Adrenal gland (tissue), 12 donors: Measurements from ENCODE around the gene GRK3. TPM values are rescaled to one million over a fixed set of nuclear protein-coding genes. Genes with fewer than 3 reads are reported as not detected.

Source experiments
- DNase-seq, 7 donors: peaks; one replicate each; pipeline ENCODE4 v3.0.0-alpha.2; 2019 to 2020
- H3K27ac ChIP-seq, 5 donors: fragments of 200-600 bp; sonication (generic) in 4 of 5; 1 replicate in 3 of 5; 2 replicates in 2 of 5; pipeline versions ENCODE4 v1.5.1 to v1.8.0; 2016 to 2020; ENCODE audit warnings: mild to moderate bottlenecking in 1 of 5
- H3K27me3 ChIP-seq: fragments of 200-600 bp; 2 replicates; pipeline ENCODE4 v1.8.0; 2021
- H3K36me3 ChIP-seq, 2 donors: fragments of 200-600 bp; replicated peaks in 1 of 2; 1 replicate in 1 of 2; 2 replicates in 1 of 2; pipeline versions ENCODE4 v1.5.1 to v1.8.0; 2018 to 2022
- H3K4me1 ChIP-seq, 2 donors: fragments of 200-600 bp; replicated peaks in 1 of 2; 1 replicate in 1 of 2; 2 replicates in 1 of 2; pipeline versions ENCODE4 v1.5.1 to v1.8.0; 2018 to 2021
- H3K4me3 ChIP-seq, 4 donors: fragments of 200-600 bp; sonication (generic) in 3 of 4; one replicate each; pipeline ENCODE4 v1.5.1; 2016 to 2018
- H3K9me3 ChIP-seq, 3 donors: fragments of 200-600 bp; sonication (generic) in 1 of 3; replicated peaks in 1 of 3; 1 replicate in 2 of 3; 2 replicates in 1 of 3; pipeline versions ENCODE4 v1.5.1 to v1.8.0; 2016 to 2021
- POLR2A ChIP-seq, 2 donors: fragments of 450-650 bp; IDR thresholded peaks; one replicate each; pipeline ENCODE4 v1.6.1; 2017; ENCODE audit warnings: antibody characterized with exemption in 2 of 2, mild to moderate bottlenecking in 2 of 2, moderate library complexity in 1 of 2
- WGBS, 4 donors: extraction: QIAGEN DNeasy Blood & Tissue Kit in 2 of 4; methylation state at CpG; one replicate each; pipeline versions ENCODE4 v1.1.5 to v1.1.7; 2013 to 2017; 5-methylcytosine and 5-hydroxymethylcytosine counted together
- intact Hi-C, 2 donors: fragments of 100-400 bp; cut with DNase I; formaldehyde crosslinking; loops; one replicate each; pipeline versions ENCODE4 v1.14.1 to v1.15.0; 2022 to 2023
- polyA plus RNA-seq, 3 donors: library from polyadenylated mRNA; stranded (reverse); fragments of 200-250 nt in 2 of 3; fragments of 350-450 nt in 1 of 3; fragmentation: Illumina TruSeq in 1 of 3; extraction: RNeasy Lipid Tissue Mini Kit (QIAGEN cat#74804) in 1 of 3; gene quantifications; one replicate each; pipeline ENCODE4 v1.2.3, GENCODE V29; 2013 to 2014
- total RNA-seq, 9 donors: library from RNA; depleted of rRNA in 4 of 9; stranded (reverse); fragments of >200 nt in 4 of 9; fragments of 120-200 nt in 1 of 9; fragmentation: NEBNext Ultra II Directional in 1 of 9; extraction: Animal tissue kit (Norgen Biotek cat#: 25700) in 1 of 9; gene quantifications; one replicate each; pipeline versions ENCODE4 v1.1.0 to v1.2.4, GENCODE V29; 2013 to 2023
- TF ChIP-seq, protein P1 (sequence below), 6 experiments: fragments of 450-650 bp in 4 of 6; fragments of 200-600 bp in 2 of 6; sonication (generic) in 1 of 6; IDR thresholded peaks; 1 replicate in 5 of 6; 2 replicates in 1 of 6; pipeline versions ENCODE4 v1.5.1 to v1.8.0; 2016 to 2021; ENCODE audit warnings: antibody characterized with exemption in 6 of 6, mild to moderate bottlenecking in 2 of 6, moderate library complexity in 1 of 6
- donor health status: healthy with polysubstance abuse.
- donor health status: Bipolar disorder and iron deficiency.
- donor health status: DM: yes; HTN: yes; CAD: no.
- donor health status: DM: no; HTN: no; CAD: no.
- donor health status: DM: no; HTN: no; CAD: no.
- donor health status: DM: yes; HTN: yes; CAD: no.

The GRK3 gene
- total and polyA plus RNA-seq, 12 donors: 3.2 to 20.9 (median 10.1) TPM

- Histone ChIP-seq H3K4me1 (peaks cover 0 to 6% of the 10 kb centered on the region in 2 donors), H3K36me3 (no peaks in the 10 kb centered on the region), H3K9me3 (no peaks in the 10 kb centered on the region), H3K27ac (no peak overlapping the region), H3K27me3 (no peaks in the 10 kb centered on the region), H3K4me3 (no peak overlapping the region)
- whole genome bisulfite sequencing, 4 donors: 90 to 95% (median 93%) methylated on average over 2 of the region's 2 CpGs
- TF ChIP-seq, protein P1, sequence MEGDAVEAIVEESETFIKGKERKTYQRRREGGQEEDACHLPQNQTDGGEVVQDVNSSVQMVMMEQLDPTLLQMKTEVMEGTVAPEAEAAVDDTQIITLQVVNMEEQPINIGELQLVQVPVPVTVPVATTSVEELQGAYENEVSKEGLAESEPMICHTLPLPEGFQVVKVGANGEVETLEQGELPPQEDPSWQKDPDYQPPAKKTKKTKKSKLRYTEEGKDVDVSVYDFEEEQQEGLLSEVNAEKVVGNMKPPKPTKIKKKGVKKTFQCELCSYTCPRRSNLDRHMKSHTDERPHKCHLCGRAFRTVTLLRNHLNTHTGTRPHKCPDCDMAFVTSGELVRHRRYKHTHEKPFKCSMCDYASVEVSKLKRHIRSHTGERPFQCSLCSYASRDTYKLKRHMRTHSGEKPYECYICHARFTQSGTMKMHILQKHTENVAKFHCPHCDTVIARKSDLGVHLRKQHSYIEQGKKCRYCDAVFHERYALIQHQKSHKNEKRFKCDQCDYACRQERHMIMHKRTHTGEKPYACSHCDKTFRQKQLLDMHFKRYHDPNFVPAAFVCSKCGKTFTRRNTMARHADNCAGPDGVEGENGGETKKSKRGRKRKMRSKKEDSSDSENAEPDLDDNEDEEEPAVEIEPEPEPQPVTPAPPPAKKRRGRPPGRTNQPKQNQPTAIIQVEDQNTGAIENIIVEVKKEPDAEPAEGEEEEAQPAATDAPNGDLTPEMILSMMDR (IDR thresholded peaks at IDR 0.05): no peak
- TF ChIP-seq POLR2A (IDR thresholded peaks at IDR 0.05): no peak
- DNase-seq: no peak
- intact Hi-C loops: no loop called here
These were observed 200.5 kb downstream of the GRK3 start for GRCh38 chr22:25765016-25765367.

- no peak for DNase-seq
- intact Hi-C loops: no loop called here
- H3K27me3 ChIP-seq: no peaks in the 10 kb centered on the region
- no peak overlapping the region for H3K4me3 ChIP-seq
- 66 to 71% (median 68%) methylated on average over 4 of the region's 4 CpGs for WGBS, 4 donors
- H3K4me1 ChIP-seq: peaks cover 0 to 6% of the 10 kb centered on the region in 2 donors
- TF ChIP-seq, protein P1 (IDR thresholded peaks at IDR 0.05): no peak
- H3K9me3 ChIP-seq: no peaks in the 10 kb centered on the region
- no peak overlapping the region for H3K27ac ChIP-seq
- no peaks in the 10 kb centered on the region for H3K36me3 ChIP-seq
These were observed 201.3 kb downstream of the GRK3 start for GRCh38 chr22:25765801-25766200.

DNA sequence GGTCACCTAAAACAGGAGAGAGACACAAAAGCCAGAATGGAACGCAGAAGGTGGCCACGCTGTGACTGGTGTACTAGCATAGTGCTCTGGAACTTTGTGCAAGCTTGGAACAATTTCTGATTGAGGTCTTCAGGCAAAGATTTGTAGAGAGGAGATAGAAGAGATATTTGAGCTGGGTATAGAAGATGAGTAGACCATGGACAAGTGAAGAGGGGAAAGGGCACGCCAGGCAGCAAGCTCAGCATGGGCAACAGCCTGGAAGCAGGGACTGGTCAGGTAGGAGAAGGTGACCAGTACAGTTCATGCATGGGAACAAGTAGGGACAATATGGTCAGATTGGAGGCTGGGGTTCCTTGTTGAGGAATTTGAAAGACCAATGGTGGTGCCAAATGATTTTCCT is 201.9 kb downstream of the GRK3 start:
- intact Hi-C loops: no loop called here
- H3K36me3 ChIP-seq: no peaks in the 10 kb centered on the region
- DNase-seq: no peak
- no peak overlapping the region for H3K4me3 ChIP-seq
- H3K4me1 ChIP-seq: peaks cover 0 to 6% of the 10 kb centered on the region in 2 donors
- no peak overlapping the region for H3K27ac ChIP-seq
- no peaks in the 10 kb centered on the region for H3K27me3 ChIP-seq
- no peak for TF ChIP-seq POLR2A (IDR thresholded peaks at IDR 0.05)
- TF ChIP-seq, protein P1 (IDR thresholded peaks at IDR 0.05): no peak
- H3K9me3 ChIP-seq: no peaks in the 10 kb centered on the region
- WGBS, 4 donors: 94 to 96% (median 94%) methylated on average over 3 of the region's 3 CpGs

DNA sequence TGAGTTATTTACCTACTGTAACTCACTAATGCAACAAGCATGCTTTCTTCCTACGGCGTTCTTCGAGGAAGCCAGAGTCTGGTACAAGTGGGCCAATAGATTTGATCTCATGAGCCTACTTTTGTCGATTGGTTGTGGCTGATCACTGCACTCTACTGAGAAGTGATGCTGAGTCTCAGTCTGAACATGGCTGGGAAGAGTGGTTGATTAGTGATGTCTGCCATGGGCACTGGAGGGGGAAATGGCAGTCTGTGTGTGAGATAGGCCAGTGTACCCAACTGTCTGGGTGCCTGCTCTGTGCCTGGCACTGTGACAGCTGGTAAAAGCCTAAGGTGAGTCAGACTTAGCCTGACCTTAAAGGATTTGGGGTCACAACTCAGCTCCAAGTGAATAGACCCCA is 205.9 kb downstream of the GRK3 start:
- Histone ChIP-seq H3K4me3 (no peak overlapping the region), H3K4me1 (no peaks in the 10 kb centered on the region), H3K27me3 (no peaks in the 10 kb centered on the region), H3K36me3 (no peaks in the 10 kb centered on the region), H3K9me3 (no peaks in the 10 kb centered on the region), H3K27ac (no peak overlapping the region)
- WGBS, 4 donors: 94 to 96% (median 95%) methylated on average over 4 of the region's 4 CpGs
- intact Hi-C loops: loop anchor here in 1 of 2 donors (5.0 to 10.0 kb wide), 2 partner anchors 46 to 308 kb away; no protein-coding TSS in a partner anchor
- no peak for DNase-seq
- no peak for TF ChIP-seq POLR2A (IDR thresholded peaks at IDR 0.05)
- TF ChIP-seq, protein P1 (IDR thresholded peaks at IDR 0.05): no peak
